Measurements from ENCODE around the gene CPEB3. TPM values are rescaled to one million over a fixed set of nuclear protein-coding genes. Genes with fewer than 3 reads are reported as not detected.

The CPEB3 gene
- polyA plus RNA-seq, 1 experiment: 0.36 TPM

DNA sequence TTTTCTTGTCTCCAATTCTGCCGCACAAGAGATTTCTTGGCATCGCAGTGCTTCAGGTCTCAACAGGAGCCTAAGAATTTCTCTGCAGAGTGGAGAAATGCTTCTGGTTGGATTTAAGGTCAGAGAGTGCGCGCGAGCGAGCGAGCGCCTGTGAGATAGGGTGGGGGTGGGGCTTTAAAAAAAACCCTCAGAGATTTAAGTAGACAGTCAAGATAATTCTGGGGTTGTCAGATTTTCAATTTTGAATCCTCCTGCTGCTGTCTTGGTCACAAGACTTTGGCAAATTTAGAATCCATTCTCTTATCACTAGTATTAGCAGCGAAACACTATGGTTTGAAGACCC is 49.7 kb downstream of the CPEB3 start:
- POLR2A ChIA-PET: interaction anchor here (1.0 to 1.1 kb wide), 2 partner anchors 50 to 131 kb away, joined by 4 to 5 read pairs; partner anchors contain the start of genes CPEB3 and MARCHF5
- DNase-seq (ENCODE audit: low read depth, low spot score): no peak
- Histone ChIP-seq H3K27ac (ENCODE audit: low read depth, low read length) (peak overlapping the region; percentile 47), H3K9me3 (ENCODE audit: control insufficient read depth, insufficient read depth, low read length) (no peaks in the 10 kb centered on the region; the same call in 1 of the 2 replicates), H3K4me3 (ENCODE audit: low read depth, low read length) (peak overlapping the region; percentile 76), H3K27me3 (ENCODE audit: control insufficient read depth, insufficient read depth, low read length) (no peaks in the 10 kb centered on the region)
- CTCF ChIA-PET: no interaction called here
- no peak for TF ChIP-seq CTCF (IDR thresholded peaks at IDR 0.05; ENCODE audit: low read depth, low read length)

DNA sequence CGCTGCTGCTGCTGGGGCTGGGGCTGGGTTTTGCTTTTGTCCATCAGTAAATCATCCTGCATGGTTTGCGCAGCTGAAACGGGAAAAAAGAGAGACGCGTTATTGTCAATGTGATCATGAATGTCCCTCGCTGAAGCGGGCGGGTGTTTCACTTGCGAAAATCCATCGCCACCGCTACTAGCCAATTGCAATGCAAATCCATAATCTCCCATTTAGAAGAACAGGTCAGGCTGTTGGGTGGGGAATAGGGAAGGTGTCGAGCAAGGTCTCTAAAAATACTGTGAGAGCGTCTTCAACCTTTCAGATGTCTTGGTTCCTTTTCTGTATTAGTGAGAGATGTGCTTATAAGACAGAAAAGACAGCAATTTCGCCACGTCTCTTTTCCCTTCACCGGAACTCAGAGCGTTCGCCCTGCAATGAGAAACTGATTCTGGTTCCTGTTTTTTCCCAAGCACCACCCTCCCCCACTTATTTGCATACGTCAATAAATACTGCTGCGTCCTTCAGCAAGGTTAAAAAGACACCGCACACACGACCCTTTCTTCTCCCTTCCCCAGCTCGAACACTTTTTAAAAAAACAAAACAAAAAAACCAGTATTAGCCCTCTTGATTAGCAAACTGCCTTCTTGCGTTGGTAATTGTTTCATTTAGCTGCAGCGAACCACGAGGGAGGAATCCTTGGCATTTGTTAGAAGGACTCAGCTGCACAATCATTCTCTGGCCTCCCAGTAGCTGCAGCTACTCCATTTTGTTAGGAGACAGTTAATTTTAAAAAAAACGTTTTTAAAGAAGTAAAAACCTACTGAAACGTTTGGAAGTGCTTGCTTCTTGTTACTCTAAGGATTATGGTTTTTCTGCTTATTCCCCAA is 50.4 kb downstream of the CPEB3 start:
- no peak for TF ChIP-seq CTCF (IDR thresholded peaks at IDR 0.05; ENCODE audit: low read depth, low read length)
- no peak for DNase-seq (ENCODE audit: low read depth, low spot score)
- H3K27me3 ChIP-seq (ENCODE audit: control insufficient read depth, insufficient read depth, low read length): no peaks in the 10 kb centered on the region
- H3K27ac ChIP-seq (ENCODE audit: low read depth, low read length): peak overlapping the region; percentile 47
- ChIA-PET CTCF (no interaction called here), POLR2A (interaction anchor here (0.6 to 1.1 kb wide), 3 partner anchors 29 to 130 kb away, joined by 3 to 5 read pairs (median 4); partner anchors contain the start of genes CPEB3 and MARCHF5)
- H3K4me3 ChIP-seq (ENCODE audit: low read depth, low read length): peak overlapping the region; percentile 76
- no peaks in the 10 kb centered on the region; the same call in 1 of the 2 replicates for H3K9me3 ChIP-seq (ENCODE audit: control insufficient read depth, insufficient read depth, low read length)

- Histone ChIP-seq H3K4me3 (ENCODE audit: low read depth, low read length) (peak overlapping the region; percentile 76), H3K27ac (ENCODE audit: low read depth, low read length) (peak overlapping the region; percentile 39), H3K9me3 (ENCODE audit: control insufficient read depth, insufficient read depth, low read length) (no peaks in the 10 kb centered on the region; the same call in 1 of the 2 replicates), H3K27me3 (ENCODE audit: control insufficient read depth, insufficient read depth, low read length) (no peaks in the 10 kb centered on the region)
- POLR2A ChIA-PET: interaction anchor here (0.6 to 1.2 kb wide), 3 partner anchors 13 to 51 kb away, joined by 3 to 5 read pairs (median 4); partner anchors contain the start of genes CPEB3 and MARCHF5
- CTCF ChIA-PET: interaction anchor here (1.1 kb wide), 1 partner anchor 152 kb away, joined by 4 read pairs; no protein-coding TSS in a partner anchor
- DNase-seq (ENCODE audit: low read depth, low spot score): no peak
- TF ChIP-seq CTCF (IDR thresholded peaks at IDR 0.05; ENCODE audit: low read depth, low read length): no peak
Observed at GRCh38 chr10:92239600-92240288, 51.1 kb downstream of the CPEB3 start.

GRCh38 chr10:92239151-92239599 is 51.7 kb downstream of the CPEB3 start:
- no peak for TF ChIP-seq CTCF (IDR thresholded peaks at IDR 0.05; ENCODE audit: low read depth, low read length)
- H3K27me3 ChIP-seq (ENCODE audit: control insufficient read depth, insufficient read depth, low read length): no peaks in the 10 kb centered on the region
- H3K27ac ChIP-seq (ENCODE audit: low read depth, low read length): no peak overlapping the region
- H3K4me3 ChIP-seq (ENCODE audit: low read depth, low read length): peak overlapping the region; percentile 76
- DNase-seq (ENCODE audit: low read depth, low spot score): no peak
- no peaks in the 10 kb centered on the region; the same call in 1 of the 2 replicates for H3K9me3 ChIP-seq (ENCODE audit: control insufficient read depth, insufficient read depth, low read length)
- ChIA-PET POLR2A (interaction anchor here (0.6 to 1.2 kb wide), 3 partner anchors 13 to 51 kb away, joined by 3 to 5 read pairs (median 4); partner anchors contain the start of genes CPEB3 and MARCHF5), CTCF (interaction anchor here (1.1 kb wide), 1 partner anchor 151 kb away, joined by 4 read pairs; no protein-coding TSS in a partner anchor)

Measured in AG04450 (cell line).